Endothelial cell of umbilical vein (primary cell): ENCODE data around the gene PSMB2.

Experiments
- MYC ChIP-seq: IDR thresholded peaks from one replicate; pipeline ENCODE4 v1.6.1; 2011; ENCODE audit warnings: mild to moderate bottlenecking, low read depth, low read length
- POLR2A ChIP-seq: IDR thresholded peaks from 2 replicates; pipeline ENCODE4 v1.6.1; 2012; ENCODE audit warnings: low read depth, mild to moderate bottlenecking, control low read depth, low read length
- TF ChIP-seq, protein P1 (sequence below), 2 donors: IDR thresholded peaks; 1 replicate in 1 of 2; 2 replicates in 1 of 2; pipeline ENCODE4 v1.5.1; 2011; ENCODE audit warnings: low read length in 2 of 2, mild to moderate bottlenecking in 2 of 2, moderate library complexity in 2 of 2, control low read depth in 1 of 2, inconsistent platforms in 1 of 2, low read depth in 1 of 2; ENCODE audit not compliant: insufficient read depth in 1 of 2; ENCODE audit errors: extremely low read depth in 1 of 2
- TF ChIP-seq, protein P2 (sequence below): IDR thresholded peaks from 2 replicates; pipeline ENCODE4 v1.6.1; 2011; ENCODE audit not compliant: insufficient read depth, insufficient read length

DNA sequence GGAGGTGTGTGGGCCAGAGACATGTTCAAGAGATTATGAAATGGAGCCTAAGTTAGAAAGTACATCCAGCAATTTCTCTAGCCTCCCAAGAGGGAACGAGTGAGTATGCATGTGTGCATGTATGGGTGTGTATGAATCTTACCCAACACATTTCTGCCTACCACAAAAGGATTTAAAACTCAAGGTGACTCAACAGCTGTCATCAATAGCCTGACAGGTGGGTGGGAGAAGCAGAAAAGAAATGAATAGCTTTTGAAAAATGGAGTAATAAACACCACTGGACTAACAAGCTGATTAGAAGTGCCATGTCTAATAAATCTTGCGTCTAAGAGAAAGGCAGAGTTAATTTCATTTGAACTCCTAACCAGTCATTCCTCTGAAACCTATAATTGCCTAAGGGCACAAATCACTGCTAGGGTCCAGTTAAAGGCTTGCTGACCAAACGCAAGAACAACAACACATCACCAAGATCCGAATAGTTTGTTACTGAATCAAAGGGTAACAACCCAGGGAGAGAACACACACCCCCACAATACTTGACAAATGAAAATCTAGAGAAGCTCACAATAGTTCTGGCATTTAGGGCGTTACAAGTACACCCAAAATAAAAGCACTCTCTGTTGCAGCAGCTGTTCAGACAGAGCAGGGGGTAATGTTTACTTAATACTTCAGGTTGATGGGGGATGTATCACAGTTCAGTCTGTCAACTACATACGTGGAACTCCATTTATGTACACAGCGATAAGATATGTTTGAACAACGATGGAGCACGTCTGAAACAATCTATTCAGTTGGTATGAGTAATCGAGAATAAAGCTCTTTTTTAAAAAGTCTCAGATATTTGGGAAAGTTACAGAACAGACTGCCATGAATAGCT is 85.5 kb downstream of the PSMB2 start:
- TF ChIP-seq, protein P1, sequence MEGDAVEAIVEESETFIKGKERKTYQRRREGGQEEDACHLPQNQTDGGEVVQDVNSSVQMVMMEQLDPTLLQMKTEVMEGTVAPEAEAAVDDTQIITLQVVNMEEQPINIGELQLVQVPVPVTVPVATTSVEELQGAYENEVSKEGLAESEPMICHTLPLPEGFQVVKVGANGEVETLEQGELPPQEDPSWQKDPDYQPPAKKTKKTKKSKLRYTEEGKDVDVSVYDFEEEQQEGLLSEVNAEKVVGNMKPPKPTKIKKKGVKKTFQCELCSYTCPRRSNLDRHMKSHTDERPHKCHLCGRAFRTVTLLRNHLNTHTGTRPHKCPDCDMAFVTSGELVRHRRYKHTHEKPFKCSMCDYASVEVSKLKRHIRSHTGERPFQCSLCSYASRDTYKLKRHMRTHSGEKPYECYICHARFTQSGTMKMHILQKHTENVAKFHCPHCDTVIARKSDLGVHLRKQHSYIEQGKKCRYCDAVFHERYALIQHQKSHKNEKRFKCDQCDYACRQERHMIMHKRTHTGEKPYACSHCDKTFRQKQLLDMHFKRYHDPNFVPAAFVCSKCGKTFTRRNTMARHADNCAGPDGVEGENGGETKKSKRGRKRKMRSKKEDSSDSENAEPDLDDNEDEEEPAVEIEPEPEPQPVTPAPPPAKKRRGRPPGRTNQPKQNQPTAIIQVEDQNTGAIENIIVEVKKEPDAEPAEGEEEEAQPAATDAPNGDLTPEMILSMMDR (IDR thresholded peaks at IDR 0.05; ENCODE audit: extremely low read depth in 1 of 2, insufficient read depth in 1 of 2, low read depth in 1 of 2, low read length in 2 of 2): no peak
- TF ChIP-seq POLR2A (no peak), MYC (no peak)
- TF ChIP-seq, protein P2, sequence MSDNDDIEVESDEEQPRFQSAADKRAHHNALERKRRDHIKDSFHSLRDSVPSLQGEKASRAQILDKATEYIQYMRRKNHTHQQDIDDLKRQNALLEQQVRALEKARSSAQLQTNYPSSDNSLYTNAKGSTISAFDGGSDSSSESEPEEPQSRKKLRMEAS: no peak
